Lower lobe of right lung (tissue), 2 donors: ENCODE data around the gene TSACC. TPM values are rescaled to one million over a fixed set of nuclear protein-coding genes. Genes with fewer than 3 reads are reported as not detected.

Experiments used
- ATAC-seq, 2 donors: fragments of 200-7000 bp; cut with Tn5 transposase; one replicate each; pipeline ENCODE4 v1.9.1; 2020 to 2022; ENCODE audit warnings: mild to moderate bottlenecking in 2 of 2, moderate library complexity in 2 of 2
- DNase-seq: peaks from one replicate; pipeline ENCODE4 v3.0.0-alpha.2; 2020
- H3K27ac ChIP-seq: fragments of 200-600 bp; one replicate; pipeline ENCODE4 v1.8.0; 2022
- H3K27me3 ChIP-seq: fragments of 200-600 bp; one replicate; pipeline ENCODE4 v1.8.0; 2022; ENCODE audit warnings: low read depth
- H3K36me3 ChIP-seq: fragments of 200-600 bp; one replicate; pipeline ENCODE4 v1.8.0; 2022; ENCODE audit warnings: mild to moderate bottlenecking
- H3K4me1 ChIP-seq: fragments of 200-600 bp; one replicate; pipeline ENCODE4 v1.8.0; 2022
- H3K4me3 ChIP-seq: fragments of 200-600 bp; one replicate; pipeline ENCODE4 v1.8.0; 2022; ENCODE audit warnings: mild to moderate bottlenecking
- H3K9me3 ChIP-seq: fragments of 200-600 bp; one replicate; pipeline ENCODE4 v1.8.0; 2022
- intact Hi-C: fragments of 100-400 bp; cut with DNase I; formaldehyde crosslinking; loops from one replicate; pipeline ENCODE4 v1.11.0; 2022
- total RNA-seq: library from RNA; stranded (reverse); fragmentation: NEBNext Ultra II Directional; extraction: Animal tissue kit (Norgen Biotek cat#: 25700); gene quantifications from one replicate; pipeline ENCODE4 v1.2.1, GENCODE V29; 2021
- TF ChIP-seq, protein P1 (sequence below): fragments of 200-600 bp; IDR thresholded peaks from one replicate; pipeline ENCODE4 v1.8.0; 2022; ENCODE audit warnings: antibody characterized with exemption, mild to moderate bottlenecking
- donor health status: DM: no; HTN: yes; CAD: no; lungs with severe emphysema.

The TSACC gene
- total RNA-seq, 1 donor from 2014 or later = not detected

DNA sequence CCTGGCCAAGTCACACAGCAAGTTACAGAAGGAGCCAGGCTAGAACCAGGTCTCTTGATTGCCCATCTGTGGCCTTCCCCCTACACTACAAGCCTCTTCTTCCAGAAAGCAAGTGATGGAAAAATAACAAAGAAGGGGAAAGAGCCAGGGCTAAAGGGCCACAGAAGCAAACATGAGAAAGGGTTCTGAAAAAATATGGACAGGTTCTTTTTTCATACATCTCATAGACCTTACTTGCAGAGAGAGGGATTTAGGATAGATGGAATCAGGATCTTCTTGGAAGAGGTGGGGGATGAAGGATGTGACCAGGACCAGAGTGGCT, 33.9 kb downstream of the TSACC start:
- TF ChIP-seq, protein P1, sequence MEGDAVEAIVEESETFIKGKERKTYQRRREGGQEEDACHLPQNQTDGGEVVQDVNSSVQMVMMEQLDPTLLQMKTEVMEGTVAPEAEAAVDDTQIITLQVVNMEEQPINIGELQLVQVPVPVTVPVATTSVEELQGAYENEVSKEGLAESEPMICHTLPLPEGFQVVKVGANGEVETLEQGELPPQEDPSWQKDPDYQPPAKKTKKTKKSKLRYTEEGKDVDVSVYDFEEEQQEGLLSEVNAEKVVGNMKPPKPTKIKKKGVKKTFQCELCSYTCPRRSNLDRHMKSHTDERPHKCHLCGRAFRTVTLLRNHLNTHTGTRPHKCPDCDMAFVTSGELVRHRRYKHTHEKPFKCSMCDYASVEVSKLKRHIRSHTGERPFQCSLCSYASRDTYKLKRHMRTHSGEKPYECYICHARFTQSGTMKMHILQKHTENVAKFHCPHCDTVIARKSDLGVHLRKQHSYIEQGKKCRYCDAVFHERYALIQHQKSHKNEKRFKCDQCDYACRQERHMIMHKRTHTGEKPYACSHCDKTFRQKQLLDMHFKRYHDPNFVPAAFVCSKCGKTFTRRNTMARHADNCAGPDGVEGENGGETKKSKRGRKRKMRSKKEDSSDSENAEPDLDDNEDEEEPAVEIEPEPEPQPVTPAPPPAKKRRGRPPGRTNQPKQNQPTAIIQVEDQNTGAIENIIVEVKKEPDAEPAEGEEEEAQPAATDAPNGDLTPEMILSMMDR = no peak

DNA sequence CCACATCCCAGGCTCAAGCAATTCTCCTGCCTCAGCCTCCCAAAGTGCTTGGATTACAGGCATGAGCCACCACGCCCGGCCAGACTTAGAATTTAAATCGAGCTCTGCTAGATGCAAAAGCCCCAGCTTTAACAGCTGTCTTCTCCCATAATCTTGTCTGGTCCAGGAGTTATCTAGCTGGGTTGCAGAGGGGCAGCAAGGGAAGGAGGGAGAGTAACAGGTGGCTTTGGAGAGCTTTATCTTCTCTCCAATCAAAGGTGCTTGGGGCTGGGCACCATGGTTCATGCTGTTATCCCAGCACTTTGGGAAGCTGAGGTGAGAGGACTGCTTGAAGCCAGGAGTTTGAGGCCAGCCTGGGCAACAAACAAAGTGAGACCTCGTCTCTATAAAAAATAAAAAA, 34.5 kb downstream of the TSACC start:
- DNase-seq = no peak
- TF ChIP-seq, protein P1 = no peak
- intact Hi-C loops = no loop called here
- H3K4me3 ChIP-seq = no peak overlapping the region
- peaks cover 35% of the 10 kb centered on the region for H3K27me3 ChIP-seq
- no peak for ATAC-seq
- no peak overlapping the region for H3K27ac ChIP-seq
- H3K9me3 ChIP-seq = no peaks in the 10 kb centered on the region
- no peaks in the 10 kb centered on the region for H3K4me1 ChIP-seq
- no peaks in the 10 kb centered on the region for H3K36me3 ChIP-seq

More for the DNA sequence above, 33.9 kb downstream of the TSACC start:
- Histone ChIP-seq H3K9me3 (no peaks in the 10 kb centered on the region), H3K4me3 (no peak overlapping the region), H3K27ac (no peak overlapping the region), H3K4me1 (no peaks in the 10 kb centered on the region), H3K27me3 (peaks cover 35% of the 10 kb centered on the region), H3K36me3 (no peaks in the 10 kb centered on the region)
- DNase-seq (no peak), ATAC-seq (no peak)
- intact Hi-C loops = no loop called here

DNA sequence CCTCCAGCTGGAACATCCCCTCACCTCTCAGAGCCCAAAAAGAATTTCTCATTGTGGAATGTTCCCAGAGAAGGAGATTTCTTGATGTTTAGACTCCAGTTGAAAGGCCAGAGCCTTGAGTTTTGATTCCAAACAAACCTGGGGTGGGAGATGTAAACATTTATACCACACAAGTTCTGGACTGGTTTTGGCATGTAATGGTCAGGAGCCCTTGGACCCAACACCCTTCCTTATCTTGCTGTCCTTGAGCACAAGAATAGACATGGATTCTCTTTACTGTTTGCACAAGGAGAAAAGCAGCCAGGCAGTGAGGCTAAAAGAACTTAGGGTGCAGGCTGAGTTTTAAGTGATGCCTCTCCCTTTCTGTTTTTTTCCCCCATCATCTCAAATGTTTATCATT, 35.2 kb downstream of the TSACC start:
- ATAC-seq (no peak), DNase-seq (no peak)
- H3K9me3 ChIP-seq = no peaks in the 10 kb centered on the region
- TF ChIP-seq, protein P1 = no peak
- no peak overlapping the region for H3K27ac ChIP-seq
- H3K4me3 ChIP-seq = no peak overlapping the region
- intact Hi-C loops = no loop called here
- H3K27me3 ChIP-seq = peaks cover 35% of the 10 kb centered on the region
- H3K4me1 ChIP-seq = no peaks in the 10 kb centered on the region
- no peaks in the 10 kb centered on the region for H3K36me3 ChIP-seq

DNA sequence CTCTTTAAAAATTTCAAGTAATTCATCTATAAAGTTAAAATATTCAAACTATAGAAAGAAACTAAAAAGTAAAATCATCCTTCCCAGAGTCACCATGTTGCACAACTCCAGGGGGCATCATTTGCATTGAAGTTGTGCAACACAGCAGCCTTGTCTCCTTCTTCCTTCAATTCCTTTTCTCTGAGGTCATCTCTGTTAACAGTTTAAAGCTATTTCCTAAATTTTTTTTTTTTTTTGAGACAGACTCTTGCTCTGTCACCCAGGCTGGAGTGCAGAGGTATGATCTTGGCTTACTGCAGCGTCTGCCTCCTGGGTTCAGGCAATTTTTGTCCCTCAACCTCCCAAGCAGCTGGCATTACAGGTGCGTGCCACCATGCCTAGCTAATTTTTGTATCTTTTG, 37.8 kb downstream of the TSACC start:
- intact Hi-C loops = no loop called here
- TF ChIP-seq, protein P1 = no peak
- no peak for ATAC-seq
- no peaks in the 10 kb centered on the region for H3K9me3 ChIP-seq
- no peaks in the 10 kb centered on the region for H3K36me3 ChIP-seq
- DNase-seq = no peak
- H3K27me3 ChIP-seq = peaks cover 20% of the 10 kb centered on the region
- no peak overlapping the region for H3K4me3 ChIP-seq
- H3K4me1 ChIP-seq = no peaks in the 10 kb centered on the region
- no peak overlapping the region for H3K27ac ChIP-seq

DNA sequence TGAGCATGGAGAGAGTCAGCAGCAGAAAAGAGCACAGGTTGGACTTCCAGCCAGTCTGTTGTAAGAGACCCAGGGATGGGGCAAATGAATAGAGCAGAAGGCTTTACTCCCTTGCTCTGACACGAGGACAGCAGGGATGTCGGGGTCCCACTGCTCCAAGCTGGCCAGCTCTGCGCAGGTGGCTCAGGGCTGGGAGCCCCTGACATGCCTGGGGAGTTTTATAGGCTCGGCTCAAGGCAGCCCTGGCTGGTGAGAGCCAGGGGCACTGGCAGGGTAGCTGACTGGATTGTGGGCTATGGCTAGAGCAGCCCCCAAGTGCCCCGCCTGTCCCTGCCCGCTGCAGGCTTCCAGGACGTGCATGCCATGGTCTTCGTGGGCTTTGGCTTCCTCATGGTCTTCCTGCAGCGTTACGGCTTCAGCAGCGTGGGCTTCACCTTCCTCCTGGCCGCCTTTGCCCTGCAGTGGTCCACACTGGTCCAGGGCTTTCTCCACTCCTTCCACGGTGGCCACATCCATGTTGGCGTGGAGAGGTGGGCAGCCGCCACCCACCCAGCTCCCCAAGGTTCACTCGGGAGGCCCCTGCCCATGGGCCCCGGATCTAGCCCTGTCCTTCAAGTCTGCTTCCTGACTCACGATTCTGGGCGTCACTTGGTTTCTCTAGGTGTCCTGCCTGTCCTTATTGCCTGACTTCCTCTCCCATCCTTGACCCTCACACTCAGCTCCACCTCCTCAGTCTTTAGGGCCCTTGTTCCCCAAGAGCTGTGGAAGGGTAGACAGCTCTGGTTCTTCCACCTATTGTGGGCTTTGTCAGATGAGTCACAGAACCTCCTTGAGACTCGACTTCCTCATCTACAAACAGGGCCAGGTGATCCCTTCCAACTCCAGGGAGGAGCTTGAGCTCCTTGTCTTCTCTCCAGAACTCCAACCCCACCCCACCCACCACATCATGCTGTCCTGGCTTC, 38.9 kb downstream of the TSACC start:
- TF ChIP-seq, protein P1 = no peak
- intact Hi-C loops = no loop called here
- Histone ChIP-seq H3K27me3 (peaks cover 20% of the 10 kb centered on the region), H3K4me3 (no peak overlapping the region), H3K9me3 (no peaks in the 10 kb centered on the region), H3K4me1 (no peaks in the 10 kb centered on the region), H3K27ac (no peak overlapping the region), H3K36me3 (no peaks in the 10 kb centered on the region)
- DNase-seq = no peak
- ATAC-seq = no peak
